ENCODE data around the gene NIN.

Gene NIN

DNA sequence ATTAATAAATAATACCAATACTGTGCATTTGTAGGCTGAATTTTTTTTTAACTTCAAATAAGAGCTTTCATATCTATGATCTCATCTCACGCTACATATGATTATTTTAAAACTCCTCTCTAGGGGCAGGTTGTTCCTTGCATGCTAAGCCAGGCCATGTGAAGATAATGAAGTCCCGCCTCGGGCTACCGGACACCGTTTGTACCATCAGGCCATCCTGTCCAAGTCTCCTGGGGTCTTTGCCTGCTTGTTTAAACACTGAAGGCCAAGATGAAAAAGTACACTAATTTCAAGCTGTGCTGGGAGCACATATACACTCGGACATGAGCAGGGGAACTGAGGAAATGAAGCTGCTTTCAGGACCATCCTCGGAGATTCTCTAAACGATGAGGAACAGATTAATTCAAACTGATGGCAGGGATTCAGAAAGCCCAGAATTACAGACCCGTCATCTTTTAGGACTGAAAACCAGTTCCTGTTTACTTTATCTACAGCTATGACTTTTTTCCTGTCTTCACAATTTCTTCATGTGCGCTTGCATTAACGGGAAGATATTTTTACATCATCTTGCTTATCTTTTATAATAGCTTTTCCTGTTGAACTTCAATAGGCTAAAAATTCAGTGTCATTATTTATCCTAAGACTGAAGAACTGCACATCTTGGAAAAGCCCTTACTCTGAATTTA, 34.6 kb upstream of the NIN start:
- DNase-seq (ENCODE audit: low read depth in 2 of 2) = peak; percentile 55 to 70
- no peak overlapping the region for H3K4me3 ChIP-seq (replicated peaks in 1 of 2; ENCODE audit: low read depth in 2 of 2, low read length in 2 of 2)
- TF ChIP-seq CTCF (IDR thresholded peaks at IDR 0.05; ENCODE audit: low read depth, low read length) = no peak

DNA sequence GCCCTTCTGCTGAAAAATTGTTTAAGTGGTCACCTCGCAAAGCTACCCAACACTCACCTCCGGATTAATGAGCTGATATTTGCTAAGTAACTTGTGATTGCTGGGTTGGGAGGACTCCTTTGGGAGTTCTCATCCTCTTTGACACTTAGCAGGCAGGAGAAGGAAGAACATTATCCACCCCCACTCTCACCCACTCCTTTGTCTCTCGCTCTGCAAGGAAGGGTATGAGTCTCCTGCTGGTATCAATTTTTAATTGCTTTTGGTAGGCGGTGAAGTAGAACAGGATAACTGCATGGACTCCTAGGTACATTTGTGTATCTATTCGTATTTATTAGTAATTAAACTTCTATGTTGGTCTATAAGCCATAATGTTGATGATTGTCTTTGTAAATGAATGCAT, 34.0 kb upstream of the NIN start:
- TF ChIP-seq CTCF (IDR thresholded peaks at IDR 0.05; ENCODE audit: low read depth, low read length) = no peak
- DNase-seq (ENCODE audit: low read depth in 2 of 2) = no peak
- no peak overlapping the region for H3K4me3 ChIP-seq (replicated peaks in 1 of 2; ENCODE audit: low read depth in 2 of 2, low read length in 2 of 2)

- TF ChIP-seq CTCF (IDR thresholded peaks at IDR 0.05; ENCODE audit: low read depth, low read length) = no peak
- no peak overlapping the region for H3K4me3 ChIP-seq (replicated peaks in 1 of 2; ENCODE audit: low read depth in 2 of 2, low read length in 2 of 2)
- DNase-seq (ENCODE audit: low read depth in 2 of 2) = no peak
Measured at GRCh38 chr14:50864237-50864636, 33.3 kb upstream of the NIN start.

- DNase-seq (ENCODE audit: low read depth in 2 of 2) = peak; percentile 21 to 73
- no peak for TF ChIP-seq CTCF (IDR thresholded peaks at IDR 0.05; ENCODE audit: low read depth, low read length)
- H3K4me3 ChIP-seq (replicated peaks in 1 of 2; ENCODE audit: low read depth in 2 of 2, low read length in 2 of 2) = no peak overlapping the region
Measured at GRCh38 chr14:50862036-50862570, 31.1 kb upstream of the NIN start.

DNA sequence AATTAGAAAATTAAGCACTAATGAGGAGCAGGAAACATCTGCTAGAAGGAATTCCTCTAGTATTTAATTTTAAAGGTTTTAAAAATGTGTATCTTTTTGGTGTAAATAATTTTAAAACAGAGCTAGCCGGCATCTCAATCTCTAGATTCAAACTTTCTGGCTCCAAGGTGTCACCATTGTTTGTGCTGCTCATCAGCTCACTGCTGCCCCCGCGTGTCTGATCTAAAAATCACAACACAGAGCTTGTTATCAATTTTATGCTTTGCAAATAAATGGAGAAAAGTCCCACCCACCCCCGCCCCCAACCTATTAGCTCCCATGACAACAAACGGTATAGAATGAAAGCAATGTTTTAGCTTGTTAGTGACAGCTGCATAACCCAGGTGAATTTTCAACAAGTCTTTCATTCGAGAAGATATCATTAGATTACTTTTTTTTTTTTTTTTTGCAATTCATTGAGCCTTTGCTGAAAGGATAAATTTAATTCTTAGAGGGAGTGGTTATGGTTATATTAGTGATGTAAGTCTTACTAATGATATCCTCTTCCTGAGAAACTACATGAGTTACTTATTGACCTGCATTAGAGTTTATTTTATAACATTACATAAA, 29.6 kb upstream of the NIN start:
- peak; percentile 68 for TF ChIP-seq CTCF (IDR thresholded peaks at IDR 0.05; ENCODE audit: low read depth, low read length)
- DNase-seq (ENCODE audit: low read depth in 2 of 2) = peak; percentile 87 to 88

GRCh38 chr14:50859296-50859624, 28.3 kb upstream of the NIN start:
- no peak for TF ChIP-seq CTCF (IDR thresholded peaks at IDR 0.05; ENCODE audit: low read depth, low read length)
- peak overlapping the region; percentile 45 to 58 for H3K4me3 ChIP-seq (replicated peaks in 1 of 2; ENCODE audit: low read depth in 2 of 2, low read length in 2 of 2)
- no peak for DNase-seq (ENCODE audit: low read depth in 2 of 2)

More for the DNA sequence above, 29.6 kb upstream of the NIN start:
- H3K4me3 ChIP-seq (replicated peaks in 1 of 2; ENCODE audit: low read depth in 2 of 2, low read length in 2 of 2) = peak overlapping the region; percentile 45 to 58
